Thyroid gland (tissue), 4 donors: Measurements from ENCODE around the gene SRSF12.

ENCODE experiments used
- POLR2A ChIP-seq, 2 donors: fragments of 450-650 bp; IDR thresholded peaks; one replicate each; pipeline ENCODE4 v1.6.1; 2017; ENCODE audit warnings: antibody characterized with exemption in 2 of 2, mild to moderate bottlenecking in 2 of 2, moderate library complexity in 1 of 2
- TF ChIP-seq, protein P1 (sequence below), 6 experiments: fragments of 200-600 bp in 3 of 6; fragments of 450-650 bp in 3 of 6; sonication (generic) in 3 of 6; IDR thresholded peaks; one replicate each; pipeline ENCODE4 v1.5.1; 2016 to 2019; ENCODE audit warnings: antibody characterized with exemption in 6 of 6, mild to moderate bottlenecking in 2 of 6, inconsistent platforms in 1 of 6, moderate library complexity in 1 of 6

DNA sequence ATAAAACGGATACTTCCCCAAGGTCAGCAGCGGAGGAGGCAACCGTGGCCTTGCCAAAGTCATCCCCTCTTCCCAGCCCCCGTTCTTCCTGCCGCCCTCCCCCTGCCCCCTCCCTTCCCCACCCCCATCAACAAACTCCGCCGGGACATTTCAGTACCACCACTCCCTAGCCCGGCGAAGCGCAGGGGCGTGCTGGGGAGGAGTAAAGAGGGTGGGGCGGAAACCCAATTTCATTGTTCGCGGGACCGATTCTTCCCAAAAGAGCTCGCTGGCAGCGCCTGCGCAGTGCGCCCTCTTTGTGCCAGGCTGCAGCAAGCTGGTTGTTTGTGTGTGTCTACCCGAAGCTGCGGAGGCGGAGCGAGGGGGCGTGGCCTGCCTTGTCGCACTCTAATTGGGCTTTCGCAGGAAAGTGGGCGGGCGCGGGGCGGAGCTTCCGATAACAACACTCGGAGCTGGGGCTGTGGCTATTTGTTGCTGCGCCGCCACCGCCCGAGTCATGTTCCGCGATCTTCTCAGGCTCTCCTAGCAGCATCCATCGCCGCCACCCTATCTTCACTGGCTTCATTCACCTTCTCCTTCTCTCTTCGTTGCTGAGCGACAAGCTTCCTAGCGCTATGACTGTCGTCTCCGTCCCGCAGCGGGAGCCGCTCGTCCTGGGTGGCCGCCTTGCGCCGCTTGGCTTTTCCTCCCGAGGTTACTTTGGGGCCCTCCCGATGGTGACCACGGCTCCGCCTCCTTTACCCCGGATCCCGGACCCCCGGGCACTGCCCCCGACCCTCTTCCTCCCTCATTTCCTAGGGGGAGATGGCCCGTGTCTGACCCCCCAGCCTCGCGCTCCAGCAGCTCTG lies 37.4 kb downstream of the SRSF12 start, which contains the start of gene PNRC1:
- TF ChIP-seq, protein P1, sequence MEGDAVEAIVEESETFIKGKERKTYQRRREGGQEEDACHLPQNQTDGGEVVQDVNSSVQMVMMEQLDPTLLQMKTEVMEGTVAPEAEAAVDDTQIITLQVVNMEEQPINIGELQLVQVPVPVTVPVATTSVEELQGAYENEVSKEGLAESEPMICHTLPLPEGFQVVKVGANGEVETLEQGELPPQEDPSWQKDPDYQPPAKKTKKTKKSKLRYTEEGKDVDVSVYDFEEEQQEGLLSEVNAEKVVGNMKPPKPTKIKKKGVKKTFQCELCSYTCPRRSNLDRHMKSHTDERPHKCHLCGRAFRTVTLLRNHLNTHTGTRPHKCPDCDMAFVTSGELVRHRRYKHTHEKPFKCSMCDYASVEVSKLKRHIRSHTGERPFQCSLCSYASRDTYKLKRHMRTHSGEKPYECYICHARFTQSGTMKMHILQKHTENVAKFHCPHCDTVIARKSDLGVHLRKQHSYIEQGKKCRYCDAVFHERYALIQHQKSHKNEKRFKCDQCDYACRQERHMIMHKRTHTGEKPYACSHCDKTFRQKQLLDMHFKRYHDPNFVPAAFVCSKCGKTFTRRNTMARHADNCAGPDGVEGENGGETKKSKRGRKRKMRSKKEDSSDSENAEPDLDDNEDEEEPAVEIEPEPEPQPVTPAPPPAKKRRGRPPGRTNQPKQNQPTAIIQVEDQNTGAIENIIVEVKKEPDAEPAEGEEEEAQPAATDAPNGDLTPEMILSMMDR (IDR thresholded peaks at IDR 0.05): no peak
- peak; percentile 97 to 100 for TF ChIP-seq POLR2A (IDR thresholded peaks at IDR 0.05)
